RWPE2 (cell line): ENCODE data around the gene SMCO4.

Experiments
- ATAC-seq: fragments of 200-7000 bp; cut with Tn5 transposase; 3 replicates; pipeline ENCODE4 v1.9.1; 2021; ENCODE audit warnings: low read depth
- DNase-seq: peaks from one replicate; pipeline ENCODE4 v3.0.0-alpha.2; 2020; ENCODE audit warnings: low spot score
- H3K27ac ChIP-seq: fragments of 450-650 bp; 2 replicates; pipeline ENCODE4 v1.5.1; 2017; ENCODE audit warnings: mild to moderate bottlenecking; ENCODE audit not compliant: poor library complexity, severe bottlenecking
- H3K27me3 ChIP-seq: fragments of 250-450 bp; sonication (Bioruptor Pico); 2 replicates; pipeline ENCODE4 v1.5.1; 2021; ENCODE audit warnings: mild to moderate bottlenecking, moderate library complexity; ENCODE audit not compliant: insufficient read depth, poor library complexity, severe bottlenecking
- H3K36me3 ChIP-seq: fragments of 250-450 bp; sonication (Bioruptor Pico); 2 replicates; pipeline ENCODE4 v1.5.1; 2020; ENCODE audit warnings: low read depth, mild to moderate bottlenecking, moderate library complexity
- H3K4me1 ChIP-seq: fragments of 250-450 bp; sonication (Bioruptor Pico); 2 replicates; pipeline ENCODE4 v1.5.1; 2021; ENCODE audit warnings: mild to moderate bottlenecking, moderate library complexity; ENCODE audit not compliant: insufficient read depth, poor library complexity, severe bottlenecking
- H3K4me3 ChIP-seq: fragments of 250-450 bp; sonication (Bioruptor Pico); 2 replicates; pipeline ENCODE4 v1.5.1; 2021; ENCODE audit warnings: mild to moderate bottlenecking, moderate library complexity; ENCODE audit not compliant: severe bottlenecking
- H3K9me3 ChIP-seq: fragments of 250-450 bp; sonication (Bioruptor Pico); 2 replicates; pipeline ENCODE4 v1.5.1; 2021; ENCODE audit warnings: mild to moderate bottlenecking, moderate library complexity; ENCODE audit not compliant: severe bottlenecking
- CTCF ChIP-seq: fragments of 450-650 bp; IDR thresholded peaks from one replicate; pipeline ENCODE4 v1.5.1; 2017; ENCODE audit warnings: mild to moderate bottlenecking, moderate library complexity; ENCODE audit not compliant: poor library complexity, severe bottlenecking

SMCO4 gene

GRCh38 chr11:93494357-93494756 lies 48.8 kb downstream of the SMCO4 start:
- Histone ChIP-seq H3K36me3 (no peaks in the 10 kb centered on the region), H3K27me3 (no peaks in the 10 kb centered on the region), H3K27ac (no peak overlapping the region), H3K4me3 (no peak overlapping the region), H3K9me3 (no peaks in the 10 kb centered on the region), H3K4me1 (no peaks in the 10 kb centered on the region)
- TF ChIP-seq CTCF = no peak
- DNase-seq (no peak), ATAC-seq (no peak)

- ATAC-seq = no peak
- Histone ChIP-seq H3K36me3 (no peaks in the 10 kb centered on the region), H3K4me3 (no peak overlapping the region), H3K9me3 (no peaks in the 10 kb centered on the region), H3K27me3 (no peaks in the 10 kb centered on the region), H3K27ac (no peak overlapping the region), H3K4me1 (no peaks in the 10 kb centered on the region)
- DNase-seq = no peak
- TF ChIP-seq CTCF = no peak
Observed at GRCh38 chr11:93493252-93493897, 49.8 kb downstream of the SMCO4 start.

- Histone ChIP-seq H3K27me3 (no peaks in the 10 kb centered on the region), H3K4me3 (no peak overlapping the region), H3K27ac (no peak overlapping the region), H3K9me3 (no peaks in the 10 kb centered on the region), H3K4me1 (no peaks in the 10 kb centered on the region), H3K36me3 (no peaks in the 10 kb centered on the region)
- ATAC-seq = no peak
- DNase-seq = no peak
- no peak for TF ChIP-seq CTCF
Observed at GRCh38 chr11:93492464-93493251, 50.5 kb downstream of the SMCO4 start.

GRCh38 chr11:93491973-93492372 lies 51.2 kb downstream of the SMCO4 start:
- Histone ChIP-seq H3K4me3 (no peak overlapping the region), H3K36me3 (no peaks in the 10 kb centered on the region), H3K27me3 (no peaks in the 10 kb centered on the region), H3K4me1 (no peaks in the 10 kb centered on the region), H3K27ac (no peak overlapping the region), H3K9me3 (no peaks in the 10 kb centered on the region)
- no peak for ATAC-seq
- no peak for DNase-seq
- no peak for TF ChIP-seq CTCF
